Trophoblast cell (in vitro differentiated cells and primary cell): ENCODE results near the gene STK25.
"Not testable (repeated sequence)": the region's sequence is repeated elsewhere in the genome, so short reads cannot be mapped to it uniquely, and the experiment has no call there.

Experiments used
- DNase-seq, 2 donors: peaks; one replicate each; pipeline ENCODE4 v3.0.0-alpha.2; 2016
- H2AFZ ChIP-seq: 2 replicates; pipeline ENCODE4 v1.6.1; 2013; ENCODE audit warnings: low read length, moderate library complexity, mild to moderate bottlenecking; ENCODE audit not compliant: insufficient read depth, poor library complexity
- H2AK5ac ChIP-seq: 2 replicates; pipeline ENCODE4 v1.6.1; 2013; ENCODE audit warnings: mild to moderate bottlenecking, low read length
- H2BK120ac ChIP-seq: 2 replicates; pipeline ENCODE4 v1.6.1; 2013; ENCODE audit warnings: low read length, mild to moderate bottlenecking, moderate library complexity; ENCODE audit not compliant: insufficient read depth, poor library complexity
- H2BK12ac ChIP-seq: 2 replicates; pipeline ENCODE4 v1.6.1; 2013; ENCODE audit warnings: mild to moderate bottlenecking, low read length, moderate library complexity
- H2BK5ac ChIP-seq: 2 replicates; pipeline ENCODE4 v1.6.1; 2013; ENCODE audit warnings: low read length, low read depth, moderate library complexity, mild to moderate bottlenecking; ENCODE audit not compliant: poor library complexity
- H3K14ac ChIP-seq: 2 replicates; pipeline ENCODE4 v1.6.1; 2013; ENCODE audit warnings: mild to moderate bottlenecking, low read length
- H3K18ac ChIP-seq: 2 replicates; pipeline ENCODE4 v1.6.1; 2013; ENCODE audit warnings: mild to moderate bottlenecking, low read length
- H3K23ac ChIP-seq: 2 replicates; pipeline ENCODE4 v1.6.1; 2013; ENCODE audit warnings: low read length
- H3K27ac ChIP-seq: 2 replicates; pipeline ENCODE4 v1.5.1; 2013; ENCODE audit warnings: low read depth, mild to moderate bottlenecking, inconsistent platforms, low read length, moderate library complexity
- H3K27me3 ChIP-seq: 2 replicates; pipeline ENCODE4 v1.6.1; 2013; ENCODE audit warnings: inconsistent platforms, mild to moderate bottlenecking, low read length, moderate library complexity; ENCODE audit not compliant: insufficient read depth
- H3K36me3 ChIP-seq, 2 experiments: 1 replicate in 1 of 2; 2 replicates in 1 of 2; pipeline ENCODE4 v1.6.1; 2013; ENCODE audit warnings: low read length in 2 of 2, mild to moderate bottlenecking in 2 of 2, moderate library complexity in 1 of 2; ENCODE audit not compliant: insufficient read depth in 2 of 2, control insufficient read depth in 1 of 2
- H3K4ac ChIP-seq: 2 replicates; pipeline ENCODE4 v1.6.1; 2013; ENCODE audit warnings: low read depth, mild to moderate bottlenecking, low read length, moderate library complexity
- H3K4me1 ChIP-seq, 2 experiments: 1 replicate in 1 of 2; 2 replicates in 1 of 2; pipeline ENCODE4 v1.6.1; 2013; ENCODE audit warnings: low read length in 2 of 2, mild to moderate bottlenecking in 2 of 2, moderate library complexity in 1 of 2; ENCODE audit not compliant: insufficient read depth in 2 of 2, control insufficient read depth in 1 of 2
- H3K4me2 ChIP-seq: 2 replicates; pipeline ENCODE4 v1.6.1; 2013; ENCODE audit warnings: inconsistent platforms, mild to moderate bottlenecking, low read length, moderate library complexity
- H3K4me3 ChIP-seq: 2 replicates; pipeline ENCODE4 v1.5.1; 2013; ENCODE audit warnings: mild to moderate bottlenecking, low read depth, low read length, inconsistent platforms
- H3K79me1 ChIP-seq: one replicate; pipeline ENCODE4 v1.6.1; 2013; ENCODE audit warnings: low read length
- H3K79me2 ChIP-seq: 2 replicates; pipeline ENCODE4 v1.6.1; 2013; ENCODE audit warnings: low read length, mild to moderate bottlenecking; ENCODE audit not compliant: control insufficient read depth, insufficient read depth, poor library complexity
- H3K9ac ChIP-seq: 2 replicates; pipeline ENCODE4 v1.6.1; 2013; ENCODE audit warnings: mild to moderate bottlenecking, low read length
- H3K9me3 ChIP-seq: 2 replicates; pipeline ENCODE4 v1.6.1; 2013; ENCODE audit warnings: low read depth, mild to moderate bottlenecking, control low read depth, inconsistent platforms, low read length; ENCODE audit not compliant: insufficient read depth
- H4K12ac ChIP-seq: 2 replicates; pipeline ENCODE4 v1.6.1; 2013; ENCODE audit warnings: low read depth, mild to moderate bottlenecking, low read length, moderate library complexity
- H4K8ac ChIP-seq: 2 replicates; pipeline ENCODE4 v1.6.1; 2013; ENCODE audit warnings: low read depth, mild to moderate bottlenecking, low read length, moderate library complexity
- H4K91ac ChIP-seq: one replicate; pipeline ENCODE4 v1.6.1; 2013; ENCODE audit warnings: low read depth, mild to moderate bottlenecking, low read length, moderate library complexity
- WGBS: extraction: QIAGEN DNeasy Blood & Tissue Kit; methylation state at CpG from one replicate; pipeline ENCODE4 v1.1.7; 2013; ENCODE audit warnings: missing lambda C conversion rate; ENCODE audit not compliant: insufficient read length, insufficient coverage; ENCODE audit errors: extremely low coverage; 5-methylcytosine and 5-hydroxymethylcytosine counted together

The STK25 gene

GRCh38 chr2:241453919-241454318, 54.5 kb downstream of the STK25 start:
- not testable (repeated sequence) for H3K27me3 ChIP-seq, H2AFZ ChIP-seq, H2BK12ac ChIP-seq, H2BK120ac ChIP-seq, H3K79me1 ChIP-seq, H4K12ac ChIP-seq, H2BK5ac ChIP-seq, H3K18ac ChIP-seq, H3K4ac ChIP-seq, H3K4me2 ChIP-seq, H2AK5ac ChIP-seq, H4K8ac ChIP-seq, H3K14ac ChIP-seq, H3K4me1 ChIP-seq, H3K27ac ChIP-seq, H3K9ac ChIP-seq, H3K9me3 ChIP-seq, H3K79me2 ChIP-seq, DNase-seq, H3K23ac ChIP-seq, H4K91ac ChIP-seq, H3K36me3 ChIP-seq
- H3K4me3 ChIP-seq, result peak overlapping the region; percentile 30
- WGBS, result no CpG with 5 or more reads among the region's 9 CpGs

- no peak overlapping the region for H3K4me2 ChIP-seq
- H3K9me3 ChIP-seq, result no peaks in the 10 kb centered on the region
- H3K9ac ChIP-seq, result no peak overlapping the region
- no peak overlapping the region for H4K8ac ChIP-seq
- H3K27ac ChIP-seq, result no peak overlapping the region
- H4K12ac ChIP-seq, result no peak overlapping the region
- no peak overlapping the region for H3K4me3 ChIP-seq
- no peak overlapping the region for H2BK5ac ChIP-seq
- H3K36me3 ChIP-seq, result peaks cover 5% of the 10 kb centered on the region in 2 experiments
- H2AK5ac ChIP-seq, result no peak overlapping the region
- H3K27me3 ChIP-seq, result no peaks in the 10 kb centered on the region
- H3K79me2 ChIP-seq, result no peaks in the 10 kb centered on the region
- no peak overlapping the region for H3K14ac ChIP-seq
- no peaks in the 10 kb centered on the region for H3K4me1 ChIP-seq
- H4K91ac ChIP-seq, result no peak overlapping the region
- no peak overlapping the region for H3K4ac ChIP-seq
- no CpG with 5 or more reads among the region's 10 CpGs for WGBS
- no peak overlapping the region for H3K18ac ChIP-seq
- no peaks in the 10 kb centered on the region for H3K79me1 ChIP-seq
- DNase-seq, result no peak
- no peak overlapping the region for H2BK12ac ChIP-seq
- no peak overlapping the region for H3K23ac ChIP-seq
- H2BK120ac ChIP-seq, result no peak overlapping the region
- H2AFZ ChIP-seq, result no peak overlapping the region
These were observed 56.4 kb downstream of the STK25 start for GRCh38 chr2:241451840-241452506.

- H3K27me3 ChIP-seq, H3K4ac ChIP-seq, H2AK5ac ChIP-seq, H3K4me2 ChIP-seq, H3K9me3 ChIP-seq, DNase-seq, H3K79me2 ChIP-seq, H3K36me3 ChIP-seq, H4K8ac ChIP-seq, H2BK12ac ChIP-seq, H2AFZ ChIP-seq, H3K4me3 ChIP-seq, H3K23ac ChIP-seq, H3K14ac ChIP-seq, H3K27ac ChIP-seq, H3K9ac ChIP-seq, H4K12ac ChIP-seq, H2BK5ac ChIP-seq, H2BK120ac ChIP-seq, H3K79me1 ChIP-seq, H4K91ac ChIP-seq, H3K4me1 ChIP-seq, H3K18ac ChIP-seq: not testable (repeated sequence)
- WGBS, result no CpG with 5 or more reads among the region's 7 CpGs
These were observed 58.3 kb downstream of the STK25 start for GRCh38 chr2:241450092-241450491.

- Histone ChIP-seq H3K9ac (no peak overlapping the region), H3K14ac (no peak overlapping the region), H4K12ac (no peak overlapping the region), H3K23ac (no peak overlapping the region), H3K27me3 (no peaks in the 10 kb centered on the region), H3K79me2 (peaks cover 2% of the 10 kb centered on the region), H3K9me3 (peaks cover 2% of the 10 kb centered on the region), H2BK12ac (no peak overlapping the region), H2BK120ac (no peak overlapping the region), H4K91ac (no peak overlapping the region), H3K4me1 (no peaks in the 10 kb centered on the region), H3K4me3 (no peak overlapping the region), H2AK5ac (no peak overlapping the region), H3K79me1 (no peaks in the 10 kb centered on the region), H4K8ac (no peak overlapping the region), H3K27ac (no peak overlapping the region), H2BK5ac (no peak overlapping the region), H3K4ac (no peak overlapping the region), H3K36me3 (peaks cover 25 to 32% of the 10 kb centered on the region in 2 experiments), H2AFZ (no peak overlapping the region), H3K18ac (no peak overlapping the region), H3K4me2 (no peak overlapping the region)
- DNase-seq, result peak in 1 of 2 donors; percentile 25
- WGBS, result no CpG with 5 or more reads among the region's 2 CpGs
These were observed 63.0 kb downstream of the STK25 start for GRCh38 chr2:241445426-241445825.
